ENCODE data around the gene TMEM42. TPM values are rescaled to one million over a fixed set of nuclear protein-coding genes. Genes with fewer than 3 reads are reported as not detected.
"Not testable (repeated sequence)": the region's sequence is repeated elsewhere in the genome, so short reads cannot be mapped to it uniquely, and the experiment has no call there.

The TMEM42 gene
- total and polyA plus RNA-seq, 2 experiments from 2014 or later = 7.4 to 13.3 TPM

- H3K27me3 ChIP-seq (ENCODE audit: insufficient read depth); H3K4me1 ChIP-seq (ENCODE audit: insufficient read depth); H3K4me1 Mint-ChIP-seq; H3K27ac Mint-ChIP-seq; H3K9me2 ChIP-seq (ENCODE audit: insufficient read depth); H3K27ac ChIP-seq (ENCODE audit: low read depth); H2AFZ ChIP-seq; H3K27me3 Mint-ChIP-seq (ENCODE audit: insufficient read depth, low read depth, poor library complexity); H3K4me3 Mint-ChIP-seq; H4K20me1 ChIP-seq (replicated peaks; ENCODE audit: insufficient read depth); H3F3A ChIP-seq (replicated peaks; ENCODE audit: low read depth); H3K4me3 ChIP-seq; ATAC-seq; H3K4me2 ChIP-seq; DNase-seq (ENCODE audit: low spot score): not testable (repeated sequence)
- Mint-ChIP-seq H3K36me3 (ENCODE audit: low read depth) (peaks cover 84% of the 10 kb centered on the region), H3K9me3 (peaks cover 56% of the 10 kb centered on the region)
- Histone ChIP-seq H3K36me3 (ENCODE audit: insufficient read depth) (peaks cover 16% of the 10 kb centered on the region), H3K79me2 (replicated peaks; ENCODE audit: insufficient read depth) (peaks cover 10% of the 10 kb centered on the region)
Observed at GRCh38 chr3:44821206-44821605, 40.5 kb upstream of the TMEM42 start.

GRCh38 chr3:44825264-44825925 is 36.3 kb upstream of the TMEM42 start:
- Histone ChIP-seq H2AFZ (no peak overlapping the region), H3K27me3 (ENCODE audit: insufficient read depth) (no peaks in the 10 kb centered on the region), H3K4me3 (no peak overlapping the region), H3K36me3 (ENCODE audit: insufficient read depth) (peaks cover 37% of the 10 kb centered on the region), H3F3A (replicated peaks; ENCODE audit: low read depth) (no peaks in the 10 kb centered on the region), H3K79me2 (replicated peaks; ENCODE audit: insufficient read depth) (no peaks in the 10 kb centered on the region), H3K9me2 (ENCODE audit: insufficient read depth) (no peaks in the 10 kb centered on the region), H3K4me1 (ENCODE audit: insufficient read depth) (no peaks in the 10 kb centered on the region), H3K27ac (ENCODE audit: low read depth) (no peak overlapping the region), H4K20me1 (replicated peaks; ENCODE audit: insufficient read depth) (no peaks in the 10 kb centered on the region), H3K4me2 (no peak overlapping the region)
- no peaks in the 10 kb centered on the region for H3K27me3 Mint-ChIP-seq (ENCODE audit: insufficient read depth, low read depth, poor library complexity)
- H3K27ac Mint-ChIP-seq = no peak overlapping the region
- no peak for ATAC-seq
- H3K36me3 Mint-ChIP-seq (ENCODE audit: low read depth) = peaks cover 76% of the 10 kb centered on the region
- H3K4me1 Mint-ChIP-seq = no peaks in the 10 kb centered on the region
- DNase-seq (ENCODE audit: low spot score) = no peak
- peaks cover 26% of the 10 kb centered on the region for H3K9me3 Mint-ChIP-seq
- H3K4me3 Mint-ChIP-seq = no peak overlapping the region
- TF ChIP-seq POLR2AphosphoS5 (IDR thresholded peaks at IDR 0.05; ENCODE audit: low read depth) (no peak), ETS1 (IDR thresholded peaks at IDR 0.05) (no peak), ZNF331 (CRISPR knock-in tag; IDR thresholded peaks at IDR 0.05; ENCODE audit: low read depth) (no peak), EZH2phosphoT487 (IDR thresholded peaks at IDR 0.05; ENCODE audit: unreplicated experiment) (no peak), EZH2 (IDR thresholded peaks at IDR 0.05; ENCODE audit: low read depth, unreplicated experiment) (no peak), ZNF462 (CRISPR knock-in tag; IDR thresholded peaks at IDR 0.05) (no peak), CREB1 (CRISPR knock-in tag; IDR thresholded peaks at IDR 0.05; ENCODE audit: low read depth) (no peak), NANOG (IDR thresholded peaks at IDR 0.05; ENCODE audit: borderline replicate concordance) (no peak), STAT1 (IDR thresholded peaks at IDR 0.05; ENCODE audit: unreplicated experiment) (no peak), JUNB (IDR thresholded peaks at IDR 0.05; ENCODE audit: unreplicated experiment) (no peak), REST (IDR thresholded peaks at IDR 0.05; ENCODE audit: unreplicated experiment) (no peak), ZNF114 (CRISPR knock-in tag; IDR thresholded peaks at IDR 0.05) (no peak)

Data from GM23338 (cell line).